Activated T-cell treated with anti-CD3 and anti-CD28 coated beads, Interleukin-2, amount 50 U/mL, for 48 hours (primary cell): ENCODE results near the gene C8A.

Source experiments
- DNase-seq, 2 experiments: peaks; one replicate each; pipeline ENCODE4 v3.0.0-alpha.2; 2020

The C8A gene

GRCh38 chr1:56854521-56855099 is at the start of gene C8A:
TSS of gene C8A (plus strand) at chr1:56854797. CDS start at chr1:56854902, 105 bp downstream.
- DNase-seq = no peak

GRCh38 chr1:56806804-56807203 is 47.8 kb upstream of the C8A start:
- no peak for DNase-seq

- no peak for DNase-seq
Measured at GRCh38 chr1:56808410-56808809, 46.2 kb upstream of the C8A start.

- DNase-seq = no peak
Measured at GRCh38 chr1:56811331-56811730, 43.3 kb upstream of the C8A start.

GRCh38 chr1:56814205-56814604 is 40.4 kb upstream of the C8A start:
- DNase-seq = no peak

GRCh38 chr1:56816264-56816663 is 38.3 kb upstream of the C8A start:
- no peak for DNase-seq

- no peak for DNase-seq
Measured at GRCh38 chr1:56816909-56817308, 37.7 kb upstream of the C8A start.

- DNase-seq = no peak
Measured at GRCh38 chr1:56817716-56818463, 36.7 kb upstream of the C8A start.

- no peak for DNase-seq
Measured at GRCh38 chr1:56819387-56819899, 35.2 kb upstream of the C8A start, which contains the start of gene FYB2. TSS of gene FYB2 (minus strand) at chr1:56819404. CDS start at chr1:56819290, 114 bp downstream.

- DNase-seq = peak; percentile 83 to 86
Measured at GRCh38 chr1:56820755-56821461, 33.7 kb upstream of the C8A start.

- no peak for DNase-seq
Measured at GRCh38 chr1:56821462-56821797, 33.2 kb upstream of the C8A start.

- no peak for DNase-seq
Measured at GRCh38 chr1:56824271-56824670, 30.3 kb upstream of the C8A start.

GRCh38 chr1:56824938-56825337 is 29.7 kb upstream of the C8A start:
- no peak for DNase-seq

GRCh38 chr1:56825436-56825835 is 29.2 kb upstream of the C8A start:
- DNase-seq = no peak

- DNase-seq = no peak
Measured at GRCh38 chr1:56827711-56828110, 26.9 kb upstream of the C8A start.

GRCh38 chr1:56830052-56830451 is 24.5 kb upstream of the C8A start:
- DNase-seq = no peak

GRCh38 chr1:56831871-56832693 is 22.5 kb upstream of the C8A start:
- peak; percentile 71 to 77 for DNase-seq

GRCh38 chr1:56833088-56833487 is 21.5 kb upstream of the C8A start:
- DNase-seq = no peak

- no peak for DNase-seq
Measured at GRCh38 chr1:56834137-56834900, 20.3 kb upstream of the C8A start.

GRCh38 chr1:56835657-56836056 is 18.9 kb upstream of the C8A start:
- DNase-seq = no peak

- DNase-seq = no peak
Measured at GRCh38 chr1:56836359-56836758, 18.2 kb upstream of the C8A start.

- no peak for DNase-seq
Measured at GRCh38 chr1:56837244-56837939, 17.2 kb upstream of the C8A start.
